MCF 10A (cell line): ENCODE results near the gene LSP1. TPM values are rescaled to one million over a fixed set of nuclear protein-coding genes. Genes with fewer than 3 reads are reported as not detected.

Experiments
- BruUV-seq: library from RNA; stranded (reverse); fragments of 400-500 nt; replicated peaks from 2 replicates; lab custom pipeline; 2021; lab: Mats Ljungman, UMichigan
- CTCF ChIA-PET: fragments of 300-600 bp; sonication (Branson Sonifier 250); formaldehyde crosslinking; extraction: SDS; loops from one replicate; lab custom pipeline; 2021; ENCODE audit warnings: antibody characterized with exemption, inconsistent platforms; lab: Yijun Ruan, JAX
- POLR2A ChIA-PET: fragments of 300-600, 350-650 bp; sonication (Branson Sonifier 250); formaldehyde crosslinking; extraction: SDS; loops from one replicate; lab custom pipeline; 2020; ENCODE audit warnings: antibody characterized with exemption, inconsistent platforms; lab: Yijun Ruan, JAX
- DNase-seq: peaks from one replicate; pipeline ENCODE4 v3.0.0-alpha.2; 2018; ENCODE audit not compliant: unreplicated experiment
- H3K27ac Mint-ChIP-seq: one replicate; pipeline ENCODE4 v1.8.0; 2022; ENCODE audit warnings: mild to moderate bottlenecking, low read depth, mixed read lengths; ENCODE audit not compliant: unreplicated experiment
- H3K27me3 Mint-ChIP-seq: one replicate; pipeline ENCODE4 v1.8.0; 2022; ENCODE audit warnings: mixed read lengths; ENCODE audit not compliant: insufficient read depth, unreplicated experiment
- H3K36me3 Mint-ChIP-seq: one replicate; pipeline ENCODE4 v1.8.0; 2022; ENCODE audit warnings: mild to moderate bottlenecking, moderate library complexity, mixed read lengths; ENCODE audit not compliant: insufficient read depth, unreplicated experiment
- H3K4me1 Mint-ChIP-seq: one replicate; pipeline ENCODE4 v1.8.0; 2022; ENCODE audit warnings: mixed read lengths; ENCODE audit not compliant: insufficient read depth, unreplicated experiment
- H3K4me3 Mint-ChIP-seq: one replicate; pipeline ENCODE4 v1.8.0; 2022; ENCODE audit warnings: mild to moderate bottlenecking, moderate library complexity, mixed read lengths; ENCODE audit not compliant: unreplicated experiment
- H3K9me3 Mint-ChIP-seq: one replicate; pipeline ENCODE4 v1.8.0; 2022; ENCODE audit warnings: mixed read lengths; ENCODE audit not compliant: unreplicated experiment
- CTCF ChIP-seq: fragments of 200-600 bp; IDR thresholded peaks from one replicate; pipeline ENCODE4 v1.8.0; 2022; ENCODE audit warnings: antibody characterized with exemption, mild to moderate bottlenecking; ENCODE audit not compliant: unreplicated experiment
- intact Hi-C: fragments of 100-400 bp; cut with micrococcal nuclease; formaldehyde crosslinking; loops from 2 replicates; pipeline ENCODE4 v1.14.1; 2022
- total RNA-seq: library from RNA; stranded (reverse); gene quantifications from 2 replicates; pipeline ENCODE4 v1.2.3, GENCODE V29; 2022

Gene LSP1
- total RNA-seq, 1 experiment from 2014 or later: 3.7 TPM

GRCh38 chr11:1852271-1852876 lies 510 bp upstream of the LSP1 start:
- ChIA-PET CTCF (interaction anchor here (0.6 to 0.8 kb wide), 3 partner anchors 158 to 351 kb away, joined by 3 to 5 read pairs (median 3); no protein-coding TSS in a partner anchor), POLR2A (no interaction called here)
- peaks cover 7% of the 10 kb centered on the region for H3K36me3 Mint-ChIP-seq
- H3K9me3 Mint-ChIP-seq: no peaks in the 10 kb centered on the region
- intact Hi-C loops: no loop called here
- no peak overlapping the region for H3K27ac Mint-ChIP-seq
- no peak for DNase-seq
- no peak overlapping the region for H3K4me3 Mint-ChIP-seq
- TF ChIP-seq CTCF: no peak
- peaks cover 15% of the 10 kb centered on the region for H3K4me1 Mint-ChIP-seq
- H3K27me3 Mint-ChIP-seq: no peaks in the 10 kb centered on the region
- BruUV-seq: no TSS peak

GRCh38 chr11:1853376-1854131 lies 670 bp downstream of the LSP1 start:
- no peak for TF ChIP-seq CTCF
- intact Hi-C loops: no loop called here
- Mint-ChIP-seq H3K9me3 (no peaks in the 10 kb centered on the region), H3K27ac (no peak overlapping the region), H3K4me3 (no peak overlapping the region), H3K36me3 (peaks cover 7% of the 10 kb centered on the region), H3K4me1 (peaks cover 4% of the 10 kb centered on the region), H3K27me3 (no peaks in the 10 kb centered on the region)
- no peak for DNase-seq
- ChIA-PET POLR2A (interaction anchor here (1.2 kb wide), 1 partner anchor 23 kb away, joined by 3 read pairs; no protein-coding TSS in a partner anchor), CTCF (interaction anchor here (1.7 kb wide), 1 partner anchor 22 kb away, joined by 3 read pairs; no protein-coding TSS in a partner anchor)
- no TSS peak for BruUV-seq

- DNase-seq: no peak
- ChIA-PET CTCF (interaction anchor here (0.5 to 1.7 kb wide), 3 partner anchors 22 to 160 kb away, joined by 3 to 4 read pairs (median 4); no protein-coding TSS in a partner anchor), POLR2A (interaction anchor here (1.2 kb wide), 1 partner anchor 22 kb away, joined by 3 read pairs; no protein-coding TSS in a partner anchor)
- no peak overlapping the region for H3K4me3 Mint-ChIP-seq
- no peak for TF ChIP-seq CTCF
- BruUV-seq: no TSS peak
- H3K27ac Mint-ChIP-seq: no peak overlapping the region
- H3K4me1 Mint-ChIP-seq: no peaks in the 10 kb centered on the region
- H3K27me3 Mint-ChIP-seq: no peaks in the 10 kb centered on the region
- intact Hi-C loops: no loop called here
- peaks cover 4% of the 10 kb centered on the region for H3K36me3 Mint-ChIP-seq
- H3K9me3 Mint-ChIP-seq: no peaks in the 10 kb centered on the region
Observed at GRCh38 chr11:1854132-1854948, 1.5 kb downstream of the LSP1 start.
